Head of caudate nucleus (tissue), 42 donors: ENCODE data around the gene RPRD1B.
"Not testable (repeated sequence)": the region's sequence is repeated elsewhere in the genome, so short reads cannot be mapped to it uniquely, and the experiment has no call there.

Experiments
- DNase-seq, 42 donors: peaks; one replicate each; pipeline versions ENCODE4 v3.0.0 to v3.0.0-alpha.2; 2020 to 2021; ENCODE audit warnings: mixed read lengths in 7 of 42
- intact Hi-C: fragments of 100-400 bp; cut with DNase I; formaldehyde crosslinking; loops from one replicate; pipeline ENCODE4 v1.15.0; 2022

The RPRD1B gene

GRCh38 chr20:37997516-37997915, 36.0 kb upstream of the RPRD1B start:
- no peak for DNase-seq
- intact Hi-C loops, result loop anchor here (10.0 kb wide), 1 partner anchor 433 kb away; no protein-coding TSS in a partner anchor

- intact Hi-C loops, result loop anchor here (10.0 kb wide), 1 partner anchor 435 kb away; no protein-coding TSS in a partner anchor
- DNase-seq, result peak in 38 of 42 donors; percentile 25 to 86 (median 64)
Measured at GRCh38 chr20:37999526-38000263, 33.9 kb upstream of the RPRD1B start.

GRCh38 chr20:38000293-38000692, 33.3 kb upstream of the RPRD1B start:
- intact Hi-C loops, result no loop called here
- no peak for DNase-seq

DNA sequence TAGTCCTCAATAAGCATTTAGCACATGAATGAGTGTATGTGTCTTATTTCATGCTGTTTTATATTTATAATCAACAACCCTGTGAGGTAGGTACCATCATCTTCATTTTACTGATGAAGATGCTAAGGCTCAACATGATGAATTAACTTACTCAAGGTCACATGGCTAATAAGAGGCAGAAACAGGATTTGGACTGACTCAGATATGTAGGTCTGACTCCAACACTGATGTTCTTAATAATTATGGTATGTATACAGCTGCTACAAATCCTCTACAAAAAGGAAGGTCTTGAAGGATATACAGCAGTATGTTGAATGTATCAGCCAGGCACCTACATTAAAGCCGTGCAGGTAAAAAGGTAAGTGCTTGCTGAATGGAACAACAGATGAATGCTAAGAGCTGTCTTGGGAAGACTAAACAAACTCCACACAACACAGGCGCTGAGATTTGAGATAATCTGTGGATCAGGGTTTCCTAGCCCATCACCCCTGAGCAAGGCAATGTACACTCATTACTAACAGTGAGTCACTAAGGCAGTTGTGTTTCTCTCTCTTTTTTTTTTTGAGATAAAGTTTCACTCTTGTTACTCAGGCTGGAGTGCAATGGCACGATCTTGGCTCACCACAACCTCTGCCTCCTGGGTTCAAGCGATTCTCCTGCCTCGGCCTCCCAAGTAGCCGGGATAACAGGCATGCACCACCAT, 32.2 kb upstream of the RPRD1B start:
- intact Hi-C loops, result no loop called here
- DNase-seq, result no peak

- intact Hi-C loops, result no loop called here
- DNase-seq, result no peak
Measured at GRCh38 chr20:38001981-38002380, 31.6 kb upstream of the RPRD1B start.

GRCh38 chr20:38002422-38002821, 31.1 kb upstream of the RPRD1B start:
- intact Hi-C loops, result no loop called here
- no peak for DNase-seq

GRCh38 chr20:38004416-38004815, 29.1 kb upstream of the RPRD1B start:
- intact Hi-C loops, result no loop called here
- no peak for DNase-seq

DNA sequence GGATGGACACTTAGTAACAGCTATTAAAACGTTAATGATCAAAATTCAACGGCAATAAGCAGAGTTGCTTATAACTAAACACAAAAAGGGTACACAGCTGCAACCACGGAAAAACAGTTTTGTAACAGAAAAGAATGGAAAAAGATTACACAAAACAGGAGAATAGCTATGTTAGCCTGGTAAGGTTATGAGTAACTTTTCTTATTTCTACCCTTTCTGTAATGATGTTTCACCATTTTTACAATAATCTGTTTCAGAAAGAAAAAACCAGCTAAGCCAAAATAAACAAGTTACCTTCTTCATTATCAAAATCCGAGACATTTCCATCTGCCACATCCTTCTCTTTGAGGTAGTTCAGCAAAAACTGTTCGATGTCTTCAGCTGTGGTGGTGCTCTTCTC, 27.6 kb upstream of the RPRD1B start:
- no peak for DNase-seq
- intact Hi-C loops, result no loop called here

DNA sequence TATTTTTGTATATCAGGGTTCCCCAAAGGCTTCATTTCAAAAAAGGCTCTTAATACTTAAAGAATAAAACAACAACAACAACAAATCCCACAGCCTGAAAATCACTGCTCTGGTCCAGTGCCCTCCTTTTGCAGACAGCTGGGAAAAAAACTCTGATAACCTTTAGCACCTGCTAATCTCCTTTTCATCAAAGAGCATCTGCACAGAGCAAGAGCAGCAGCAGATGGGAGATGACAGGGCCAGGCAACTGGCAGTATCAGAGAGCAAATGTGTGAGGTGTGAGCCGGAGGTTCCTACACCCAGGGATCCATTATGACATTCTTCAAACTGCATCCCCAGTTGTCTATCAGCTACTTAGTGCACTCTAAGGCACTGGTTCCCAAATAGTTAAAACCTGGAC, 26.0 kb upstream of the RPRD1B start:
- intact Hi-C loops, result no loop called here
- DNase-seq, result no peak

DNA sequence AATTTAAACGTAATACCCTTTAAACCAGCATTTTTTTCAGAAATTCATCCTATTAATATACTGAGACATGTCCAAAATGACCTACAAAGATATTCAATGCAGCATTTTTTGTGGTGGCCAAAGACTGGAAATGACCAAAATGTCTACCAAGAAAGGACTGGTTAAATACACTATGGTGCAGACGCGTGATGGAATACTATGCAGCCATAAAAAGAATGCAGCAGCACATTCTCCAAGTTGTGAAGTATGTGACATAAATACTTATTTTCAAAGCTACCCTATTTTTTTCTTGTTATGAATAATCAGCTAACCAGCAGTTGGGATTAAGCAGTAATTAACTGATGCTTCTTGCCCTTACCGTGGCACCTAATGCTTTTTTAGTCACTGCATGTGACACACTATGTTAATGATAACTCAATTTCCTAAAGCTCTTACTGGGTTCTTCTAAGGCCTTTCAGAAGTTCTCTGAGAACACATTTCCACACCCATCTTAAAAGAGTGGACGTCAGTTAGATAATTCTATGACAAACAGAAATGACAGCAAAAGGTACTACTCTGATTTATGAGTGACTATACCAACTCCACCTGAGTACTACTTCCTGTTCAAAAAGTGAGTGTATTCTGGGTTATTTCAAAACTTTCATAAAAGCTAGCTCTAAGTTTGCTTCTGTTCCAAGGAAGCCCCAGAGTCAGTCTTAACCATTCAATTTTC, 25.2 kb upstream of the RPRD1B start:
- no peak for DNase-seq
- intact Hi-C loops, result no loop called here

- DNase-seq, intact Hi-C loops: not testable (repeated sequence)
Measured at GRCh38 chr20:38009416-38009815, 24.1 kb upstream of the RPRD1B start.

- intact Hi-C loops, result no loop called here
- DNase-seq, result no peak
Measured at GRCh38 chr20:38011696-38012095, 21.9 kb upstream of the RPRD1B start.

DNA sequence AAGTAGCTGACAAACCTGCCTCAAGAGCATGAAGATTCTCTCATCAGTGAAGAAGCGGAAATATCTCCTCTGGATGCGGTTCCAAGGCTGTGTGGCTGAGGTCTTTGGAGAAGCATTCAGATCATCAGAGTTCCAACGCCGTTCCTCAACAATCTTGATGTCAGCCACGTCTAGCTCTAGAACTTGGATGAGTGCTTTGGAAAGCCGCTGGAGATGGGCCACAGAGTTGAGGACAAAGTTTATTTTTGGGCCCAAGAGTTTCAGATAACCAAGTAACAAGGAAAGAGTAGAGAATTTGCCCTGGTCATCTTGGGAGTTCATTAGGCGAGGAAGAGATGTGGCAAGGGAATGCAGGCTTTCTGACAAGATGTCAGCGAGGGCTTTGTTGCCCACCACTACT, 21.2 kb upstream of the RPRD1B start:
- intact Hi-C loops, result no loop called here
- no peak for DNase-seq

GRCh38 chr20:38013887-38014286, 19.7 kb upstream of the RPRD1B start:
- intact Hi-C loops, result no loop called here
- DNase-seq, result no peak

GRCh38 chr20:38017959-38018358, 15.6 kb upstream of the RPRD1B start:
- intact Hi-C loops, result no loop called here
- DNase-seq, result no peak

GRCh38 chr20:38018385-38018784, 15.2 kb upstream of the RPRD1B start:
- DNase-seq, result no peak
- intact Hi-C loops, result no loop called here

DNA sequence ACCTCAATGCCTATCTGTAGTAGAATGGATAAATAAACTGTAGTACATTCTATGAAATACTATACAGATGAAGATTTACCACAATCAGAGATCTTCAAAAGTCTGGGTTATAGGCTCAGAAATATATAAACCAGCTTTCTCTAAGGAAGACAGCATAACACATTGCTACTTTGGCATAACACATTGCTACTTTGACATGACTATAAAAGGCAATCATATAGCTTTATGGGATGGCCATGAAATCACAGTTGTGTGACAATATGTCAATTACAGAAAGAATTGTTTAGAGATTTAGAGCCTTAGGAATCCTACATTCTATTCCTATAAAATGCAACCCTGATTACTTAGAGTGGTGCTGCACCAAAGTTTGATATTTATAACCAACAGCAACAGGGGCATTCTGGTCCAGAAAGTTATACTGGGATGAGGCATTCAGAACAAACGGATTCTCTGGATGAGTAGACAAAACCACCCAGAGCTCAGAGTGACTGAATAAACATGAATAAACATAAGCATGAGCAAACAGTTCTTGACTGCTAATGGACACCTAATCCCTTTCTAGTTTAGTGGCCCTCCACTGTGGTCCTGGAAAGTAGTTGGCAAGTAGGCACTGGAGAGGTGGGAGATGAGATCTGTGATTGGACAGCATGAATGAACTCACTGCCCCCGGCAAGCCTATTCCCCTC, 12.3 kb upstream of the RPRD1B start:
- no peak for DNase-seq
- intact Hi-C loops, result no loop called here

DNA sequence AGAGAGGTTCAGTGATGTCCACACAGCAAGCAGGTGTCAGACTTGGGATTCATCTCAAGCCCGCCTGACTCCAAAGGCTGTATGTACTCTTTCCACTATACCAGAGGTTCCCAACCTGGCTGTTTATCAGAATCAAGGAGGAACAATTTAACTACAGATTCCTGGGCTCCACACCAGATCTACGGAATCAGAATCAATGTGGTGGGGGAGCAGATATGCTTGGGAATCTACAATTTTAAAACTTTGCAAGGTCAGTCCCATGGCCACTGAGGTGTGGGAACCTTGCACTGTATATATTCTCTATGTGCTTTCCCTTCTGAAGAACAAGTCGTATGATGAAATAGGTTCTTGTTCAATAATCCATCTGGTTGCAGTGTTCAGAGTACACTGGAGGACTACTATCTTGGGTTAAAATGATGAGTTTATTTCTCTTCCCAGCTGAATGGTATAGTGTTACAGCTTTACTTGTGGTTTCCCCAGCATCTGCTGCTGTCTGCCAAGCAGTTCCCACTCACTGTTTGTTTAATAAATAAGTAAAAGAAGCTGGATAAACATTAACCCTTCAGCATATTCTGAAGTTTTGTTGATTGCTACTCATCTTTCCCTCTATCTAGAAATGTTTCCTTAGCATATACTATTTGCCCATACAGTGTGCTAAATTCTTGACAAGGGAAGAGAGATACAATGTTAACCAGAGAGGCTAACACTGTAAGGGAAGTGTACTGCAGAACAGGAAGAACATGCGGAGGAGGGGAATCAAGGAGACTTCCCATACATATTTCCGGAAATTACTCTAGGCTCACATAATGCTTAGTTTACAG, 10.2 kb upstream of the RPRD1B start:
- intact Hi-C loops, result no loop called here
- no peak for DNase-seq

DNA sequence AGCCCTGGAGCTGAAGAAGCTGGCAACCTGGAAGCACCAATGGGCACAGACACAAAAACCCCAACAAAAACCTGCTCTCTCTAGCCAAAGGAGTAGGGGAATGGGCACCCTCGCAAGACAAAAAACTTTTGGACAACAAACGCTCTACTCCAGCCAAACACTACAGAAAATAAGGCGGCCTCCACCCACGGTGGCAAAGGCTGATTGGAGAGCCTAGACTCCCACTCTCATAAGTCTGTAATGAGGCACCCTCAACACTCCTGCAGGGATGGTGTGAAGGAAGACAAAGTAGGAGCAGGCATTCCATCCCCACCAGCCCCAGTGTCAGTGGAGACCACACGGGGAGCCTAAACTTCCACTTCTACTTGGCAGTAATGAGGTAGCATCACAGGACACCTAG, 9.1 kb upstream of the RPRD1B start:
- no peak for DNase-seq
- intact Hi-C loops, result no loop called here
